ENCODE results near the gene CHSY1.

The CHSY1 gene

GRCh38 chr15:101209285-101209845 lies 42.5 kb downstream of the CHSY1 start:
- no peak for DNase-seq (ENCODE audit: low read depth in 2 of 2)

GRCh38 chr15:101207867-101208288 lies 44.0 kb downstream of the CHSY1 start:
- no peak for DNase-seq (ENCODE audit: low read depth in 2 of 2)

GRCh38 chr15:101206176-101206591 lies 45.7 kb downstream of the CHSY1 start:
- peak; percentile 80 to 84 for DNase-seq (ENCODE audit: low read depth in 2 of 2)

DNA sequence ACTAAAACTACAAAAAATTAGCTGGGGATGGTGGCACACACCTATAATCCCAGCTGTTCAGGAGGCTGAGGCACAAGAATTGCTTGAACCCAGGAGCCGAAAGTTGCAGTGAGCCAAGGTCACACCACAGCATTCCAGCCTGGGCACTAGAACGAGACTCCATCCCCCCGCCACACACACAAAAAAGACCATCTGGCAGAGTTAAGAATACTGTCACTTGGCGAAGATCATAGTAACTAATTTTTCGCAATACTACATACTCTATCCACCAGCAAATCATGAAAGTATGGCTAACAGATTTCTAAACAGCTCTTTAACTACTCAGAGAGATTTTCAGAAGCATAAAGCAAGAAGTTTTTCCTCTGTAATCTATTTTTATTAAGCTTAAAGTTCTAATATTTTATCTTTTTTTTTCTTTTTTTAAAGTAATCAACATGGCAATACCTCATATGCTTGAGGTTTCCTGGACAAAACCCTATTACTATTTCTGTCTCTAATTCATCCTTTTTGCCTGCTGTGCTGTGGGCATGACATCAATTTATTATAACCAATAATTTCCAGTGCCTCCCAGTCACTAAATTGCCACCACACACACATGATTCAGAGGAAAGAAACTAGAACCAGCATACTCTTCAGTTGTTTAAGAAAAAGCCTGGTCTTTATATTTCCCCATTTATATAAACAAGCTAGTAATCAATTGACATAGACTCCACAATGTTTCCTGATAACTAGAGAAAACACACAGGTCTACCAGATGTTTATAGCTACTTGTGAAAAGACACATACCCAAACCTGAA lies 46.9 kb downstream of the CHSY1 start:
- no peak for DNase-seq (ENCODE audit: low read depth in 2 of 2)

GRCh38 chr15:101203607-101204189 lies 48.1 kb downstream of the CHSY1 start:
- DNase-seq (ENCODE audit: low read depth in 2 of 2) = no peak

DNA sequence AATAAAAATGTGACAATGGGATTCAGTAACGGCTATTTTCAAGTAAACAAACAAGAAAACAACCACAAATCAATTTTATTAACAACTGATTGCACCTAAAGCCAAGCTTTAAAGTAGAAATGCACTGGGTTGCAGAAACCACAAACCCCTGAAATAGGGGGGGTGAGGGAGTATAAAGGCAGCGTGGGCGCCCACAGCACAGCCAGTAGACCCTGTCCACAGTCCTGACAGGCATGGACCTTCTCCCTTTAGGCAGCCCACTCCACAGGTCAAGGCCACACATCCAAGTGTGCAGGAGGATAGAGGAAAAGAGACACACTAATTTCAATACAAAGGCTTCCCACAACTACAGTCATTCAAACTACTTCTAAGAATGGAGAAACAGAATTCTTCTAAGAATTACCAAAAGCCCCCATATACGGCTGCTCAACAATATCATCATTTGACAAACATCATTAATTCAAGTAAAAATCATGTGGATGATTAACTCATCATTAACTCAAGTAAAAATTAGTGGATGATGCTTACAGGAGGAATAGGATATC lies 48.7 kb downstream of the CHSY1 start:
- DNase-seq (ENCODE audit: low read depth in 2 of 2) = no peak

DNA sequence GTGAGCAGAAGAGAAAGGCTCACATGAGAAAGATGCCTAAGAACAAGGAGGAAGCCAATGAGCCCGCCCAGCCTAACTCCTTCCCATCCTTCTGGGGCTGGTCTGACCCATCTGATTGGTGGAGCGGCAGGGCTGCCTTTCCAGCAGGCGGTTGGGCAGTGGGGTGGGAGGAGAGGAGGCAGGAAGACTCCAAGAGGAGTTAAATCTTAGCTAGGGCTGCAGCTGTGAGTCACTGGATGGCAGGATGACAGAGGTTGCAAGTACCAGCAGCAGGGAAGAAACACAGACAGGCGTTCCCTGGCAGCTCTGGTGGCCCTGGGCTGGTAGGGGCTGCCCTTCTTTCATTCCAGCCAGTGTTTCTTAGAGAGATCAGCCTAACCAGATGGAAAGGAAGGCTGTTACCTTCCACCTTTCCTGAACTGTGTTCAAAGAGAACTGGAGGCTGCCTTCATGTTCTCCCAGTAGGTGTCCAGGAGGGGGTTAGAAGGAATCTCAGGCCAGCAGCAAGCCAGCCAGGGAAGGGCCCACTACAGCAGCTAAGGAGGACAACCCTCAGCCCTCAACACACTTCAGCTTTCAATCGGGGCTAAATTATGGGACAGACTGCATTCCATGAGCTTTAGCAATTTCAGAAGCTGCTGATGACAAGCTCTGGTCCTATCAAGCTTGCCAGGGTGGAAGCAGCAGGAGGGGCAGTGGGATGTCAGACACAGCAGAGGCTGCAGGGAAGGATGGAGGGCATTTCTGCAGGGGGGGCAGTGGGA lies 50.3 kb downstream of the CHSY1 start:
- peak in 1 of 2 donors; percentile 7 for DNase-seq (ENCODE audit: low read depth in 2 of 2)

- DNase-seq (ENCODE audit: low read depth in 2 of 2) = no peak
Observed at GRCh38 chr15:101200181-101200580, 51.7 kb downstream of the CHSY1 start.

DNA sequence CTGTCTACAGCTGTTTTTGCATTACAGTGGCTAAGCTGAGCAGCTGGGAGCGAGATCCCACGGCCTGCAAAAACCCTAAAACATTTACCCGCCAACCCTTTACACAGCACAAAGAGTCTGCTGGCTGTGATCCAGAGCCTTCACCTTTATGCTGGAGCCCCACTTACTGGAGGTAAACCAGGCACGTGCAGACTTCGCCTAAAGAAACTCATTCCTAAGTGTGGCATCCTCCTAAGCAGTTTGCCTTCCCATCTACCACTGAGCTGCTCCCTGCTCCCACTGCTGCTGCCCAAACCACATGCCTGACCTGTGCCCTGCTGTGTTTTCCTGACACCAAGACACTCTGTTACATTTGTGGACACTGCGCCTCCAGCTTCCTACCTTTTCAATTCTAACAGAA lies 53.0 kb downstream of the CHSY1 start:
- no peak for DNase-seq (ENCODE audit: low read depth in 2 of 2)

GRCh38 chr15:101198031-101198575 lies 53.7 kb downstream of the CHSY1 start:
- DNase-seq (ENCODE audit: low read depth in 2 of 2) = no peak

DNA sequence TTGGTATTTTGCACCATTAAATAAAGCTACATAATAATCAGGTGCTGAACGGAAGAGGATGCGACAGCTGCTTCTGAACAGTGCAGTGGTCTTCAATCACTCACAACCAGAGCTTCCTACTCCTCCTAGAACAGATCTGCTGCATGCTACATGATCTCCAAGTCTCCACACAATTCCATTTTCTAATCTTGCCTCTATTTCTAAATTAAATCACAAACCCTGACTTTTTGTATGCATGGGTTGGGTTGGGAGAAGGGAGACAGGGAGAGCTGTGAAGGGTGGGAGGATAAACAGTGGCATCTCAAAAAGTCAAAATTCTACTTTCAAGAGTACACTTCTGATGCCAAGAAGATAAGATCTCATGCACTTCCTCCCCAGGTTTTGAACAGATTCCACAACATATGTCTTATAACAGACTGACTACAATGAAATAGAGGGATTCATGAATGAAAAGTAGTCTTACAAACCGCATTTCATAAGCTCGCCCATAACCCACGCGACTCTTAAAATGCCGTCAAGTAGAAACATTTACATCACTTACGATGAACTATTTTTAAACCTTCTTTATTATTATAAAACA lies 57.2 kb downstream of the CHSY1 start:
- DNase-seq (ENCODE audit: low read depth in 2 of 2) = no peak

GRCh38 chr15:101193806-101194545 lies 57.9 kb downstream of the CHSY1 start:
- no peak for DNase-seq (ENCODE audit: low read depth in 2 of 2)

DNA sequence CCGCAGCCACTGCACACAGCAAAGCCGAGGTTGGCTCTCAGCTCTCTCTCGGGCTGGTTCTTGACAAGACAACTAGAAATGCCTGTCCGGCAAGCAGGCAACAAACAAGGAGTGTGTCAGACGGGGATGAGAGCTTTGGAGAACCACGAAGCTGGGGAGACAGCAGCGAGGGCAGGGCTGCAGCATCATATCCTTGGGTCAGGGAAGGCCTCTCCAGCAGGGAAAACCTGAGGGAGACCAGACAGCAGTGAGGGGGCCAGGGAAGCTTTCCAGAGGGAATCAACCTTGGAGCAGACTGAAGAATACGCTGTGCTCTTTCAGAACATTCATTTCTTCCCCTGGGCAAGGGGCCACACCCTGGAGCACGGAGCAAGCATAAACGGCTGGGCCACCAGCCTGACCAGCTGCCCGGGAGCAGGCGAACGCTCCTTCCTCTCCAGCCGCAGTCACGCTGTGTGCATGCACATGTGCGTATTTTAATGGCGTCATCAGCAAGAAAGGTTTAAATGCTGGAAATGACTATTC lies 58.7 kb downstream of the CHSY1 start:
- no peak for DNase-seq (ENCODE audit: low read depth in 2 of 2)

GRCh38 chr15:101192081-101192480 lies 59.8 kb downstream of the CHSY1 start:
- no peak for DNase-seq (ENCODE audit: low read depth in 2 of 2)

- DNase-seq (ENCODE audit: low read depth in 2 of 2) = no peak
Observed at GRCh38 chr15:101191242-101191641, 60.6 kb downstream of the CHSY1 start.

GRCh38 chr15:101190092-101190595 lies 61.7 kb downstream of the CHSY1 start:
- no peak for DNase-seq (ENCODE audit: low read depth in 2 of 2)

DNA sequence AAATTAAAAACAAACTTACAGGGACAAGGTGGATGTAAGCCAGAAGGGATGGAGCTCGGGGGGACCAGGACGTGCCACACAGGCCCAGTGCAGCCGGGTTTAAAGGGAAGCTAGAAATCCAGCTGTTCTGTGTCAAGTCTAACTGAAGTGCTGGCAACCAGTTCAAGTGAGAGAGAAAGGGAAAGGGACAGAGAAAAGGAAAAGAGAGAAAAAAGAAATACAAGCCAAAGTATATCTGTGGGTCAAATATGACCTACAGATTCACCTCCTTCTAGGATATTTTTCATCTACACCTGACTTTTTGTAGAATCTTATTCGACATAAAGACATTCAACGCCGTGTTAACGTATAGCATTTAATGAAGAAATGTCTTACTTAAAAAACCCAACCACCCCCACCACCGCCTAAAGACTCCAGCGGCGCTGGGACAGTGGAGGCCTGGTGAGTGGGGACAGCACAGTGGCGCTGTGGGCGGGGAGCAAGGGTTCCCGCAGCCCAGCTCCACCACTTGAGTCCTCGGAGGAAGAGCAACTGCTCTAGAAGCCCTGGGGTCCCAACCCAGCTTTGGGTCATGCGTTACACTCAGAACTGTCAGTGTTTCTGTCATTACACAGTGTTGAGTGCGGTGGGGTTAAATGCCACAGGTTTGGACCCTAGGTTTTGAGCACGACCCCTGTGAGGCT lies 62.3 kb downstream of the CHSY1 start:
- DNase-seq (ENCODE audit: low read depth in 2 of 2) = no peak

DNA sequence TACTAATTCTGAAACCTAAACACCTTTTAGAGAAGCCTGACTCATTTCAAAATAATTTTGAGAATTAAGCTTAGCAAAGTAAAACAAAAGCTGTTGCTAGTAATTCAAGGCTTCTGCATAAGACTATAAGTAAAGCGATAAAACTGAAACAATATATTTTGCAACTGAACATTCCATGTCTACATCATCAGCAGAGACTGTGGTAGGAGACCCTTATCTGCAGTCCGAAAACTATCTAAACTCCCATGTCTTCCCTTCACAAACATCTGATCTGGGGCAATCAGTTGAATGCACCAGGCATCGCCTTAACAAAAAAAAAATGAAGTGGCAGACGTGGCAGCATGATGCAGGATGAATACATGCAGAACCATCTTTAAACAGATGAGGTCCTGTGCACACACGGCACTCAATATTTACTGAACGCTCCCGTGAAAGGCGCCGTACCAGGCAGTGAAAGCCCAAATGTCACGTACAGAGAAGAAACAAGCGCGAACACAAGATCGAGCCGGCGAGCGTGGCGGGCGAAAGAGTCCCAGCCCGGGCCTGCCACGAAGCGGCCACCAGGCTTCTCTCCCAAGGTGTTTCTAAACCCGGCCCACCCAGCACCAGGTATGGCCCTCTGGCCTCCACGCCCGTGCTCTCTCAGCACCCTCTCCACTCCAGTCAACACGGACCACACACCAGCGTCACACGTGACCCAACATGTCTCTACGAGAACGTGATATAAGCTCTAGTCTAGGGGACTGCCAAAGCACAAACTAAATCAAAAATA lies 63.0 kb downstream of the CHSY1 start:
- DNase-seq (ENCODE audit: low read depth in 2 of 2) = no peak
